PC-9 (cell line): ENCODE data around the gene LPAR6. TPM values are rescaled to one million over a fixed set of nuclear protein-coding genes. Genes with fewer than 3 reads are reported as not detected.
"Not testable (repeated sequence)": the region's sequence is repeated elsewhere in the genome, so short reads cannot be mapped to it uniquely, and the experiment has no call there.

ENCODE experiments used
- BruUV-seq: library from RNA; stranded (reverse); fragments of 400-500 nt; replicated peaks from 2 replicates; lab custom pipeline; 2021; lab: Mats Ljungman, UMichigan
- CTCF ChIA-PET: fragments of 300-600 bp; sonication (Branson Sonifier 250); formaldehyde crosslinking; loops from one replicate; lab custom pipeline; 2022; ENCODE audit warnings: antibody characterized with exemption; lab: Charles Lee
- POLR2A ChIA-PET: fragments of 300-600 bp; sonication (Branson Sonifier 250); formaldehyde crosslinking; loops from one replicate; lab custom pipeline; 2022; ENCODE audit warnings: antibody characterized with exemption; ENCODE audit not compliant: unreplicated experiment; lab: Charles Lee
- DNase-seq, 2 experiments: peaks; one replicate each; pipeline versions ENCODE4 v3.0.0 to v3.0.0-alpha.2; 2015 to 2022; ENCODE audit warnings: mixed read lengths in 1 of 2
- H2AFZ ChIP-seq: fragments of 200-600 bp; sonication (generic); 2 replicates; pipeline ENCODE4 v1.8.1; 2017; ENCODE audit warnings: antibody characterized with exemption
- H3F3A ChIP-seq: fragments of 200-600 bp; sonication (generic); 2 replicates; pipeline ENCODE4 v1.8.1; 2017; ENCODE audit warnings: antibody characterized with exemption, mild to moderate bottlenecking, low read depth; ENCODE audit not compliant: insufficient read depth
- H3K27ac ChIP-seq: fragments of 200-600 bp; sonication (generic); 2 replicates; pipeline ENCODE4 v1.6.1; 2016; ENCODE audit warnings: mixed run types
- H3K27me3 ChIP-seq: fragments of 200-600 bp; sonication (generic); 2 replicates; pipeline ENCODE4 v1.6.1; 2016; ENCODE audit warnings: low read depth, mixed run types; ENCODE audit not compliant: insufficient read depth
- H3K36me3 ChIP-seq: fragments of 200-600 bp; sonication (generic); 2 replicates; pipeline ENCODE4 v1.6.1; 2016; ENCODE audit warnings: low read depth, mixed run types
- H3K4me1 ChIP-seq: fragments of 200-600 bp; sonication (generic); replicated peaks from 2 replicates; pipeline ENCODE4 v1.6.1; 2016; ENCODE audit warnings: mixed run types; ENCODE audit not compliant: insufficient read depth
- H3K4me2 ChIP-seq: fragments of 200-600 bp; sonication (generic); 2 replicates; pipeline ENCODE4 v1.6.1; 2017; ENCODE audit warnings: mixed run types
- H3K4me3 ChIP-seq: fragments of 200-600 bp; sonication (generic); 2 replicates; pipeline ENCODE4 v1.6.1; 2016; ENCODE audit warnings: mixed run types
- H3K79me2 ChIP-seq: fragments of 200-600 bp; sonication (generic); 2 replicates; pipeline ENCODE4 v1.6.1; 2017; ENCODE audit warnings: low read depth, mixed run types
- H3K9me2 ChIP-seq: fragments of 200-600 bp; sonication (generic); 2 replicates; pipeline ENCODE4 v1.8.1; 2017; ENCODE audit warnings: mild to moderate bottlenecking; ENCODE audit not compliant: insufficient read depth
- H3K9me3 ChIP-seq: fragments of 200-600 bp; sonication (generic); 2 replicates; pipeline ENCODE4 v1.8.1; 2016; ENCODE audit warnings: low read depth; ENCODE audit not compliant: insufficient read depth
- H4K20me1 ChIP-seq: fragments of 200-600 bp; sonication (generic); 2 replicates; pipeline ENCODE4 v1.8.1; 2017; ENCODE audit not compliant: insufficient read depth
- EZH2 ChIP-seq: fragments of 200-600 bp; sonication (generic); IDR thresholded peaks from 2 replicates; pipeline ENCODE4 v1.8.0; 2017; ENCODE audit warnings: antibody characterized with exemption, low read depth
- intact Hi-C: fragments of 100-400 bp; cut with micrococcal nuclease; formaldehyde crosslinking; loops from one replicate; pipeline ENCODE4 v1.10.0; 2022; ENCODE audit not compliant: unreplicated experiment
- total RNA-seq: library from RNA; stranded (reverse); gene quantifications from 2 replicates; pipeline ENCODE4 v1.2.3, GENCODE V29; 2021
- TF ChIP-seq, protein P1 (sequence below): fragments of 200-600 bp; sonication (generic); conservative IDR thresholded peaks from 2 replicates; pipeline ENCODE4 v1.6.1; 2017; ENCODE audit warnings: mixed run types, antibody characterized with exemption, mild to moderate bottlenecking, moderate library complexity

LPAR6 gene
- total RNA-seq, 1 experiment from 2014 or later, result 2.7 TPM

DNA sequence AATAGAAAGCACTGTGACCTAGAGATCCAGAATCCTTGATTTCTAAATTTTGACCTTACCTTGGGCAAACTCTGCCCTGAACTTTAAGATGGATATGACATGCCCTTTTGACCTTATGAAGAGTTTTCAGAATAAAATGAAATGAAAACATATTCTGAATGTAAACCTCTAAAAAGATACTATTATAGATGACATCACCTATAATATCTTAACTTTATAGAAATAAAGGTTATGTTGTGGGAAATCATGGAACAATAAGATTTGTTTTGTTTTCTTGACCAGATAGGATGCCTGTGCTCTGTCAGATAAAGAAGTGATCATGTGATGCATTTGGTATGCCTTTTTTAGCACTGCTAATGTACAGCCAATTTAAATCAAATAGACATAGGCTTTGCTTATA, 13.1 kb upstream of the LPAR6 start:
- BruUV-seq, result no TSS peak
- intact Hi-C loops, result no loop called here

DNA sequence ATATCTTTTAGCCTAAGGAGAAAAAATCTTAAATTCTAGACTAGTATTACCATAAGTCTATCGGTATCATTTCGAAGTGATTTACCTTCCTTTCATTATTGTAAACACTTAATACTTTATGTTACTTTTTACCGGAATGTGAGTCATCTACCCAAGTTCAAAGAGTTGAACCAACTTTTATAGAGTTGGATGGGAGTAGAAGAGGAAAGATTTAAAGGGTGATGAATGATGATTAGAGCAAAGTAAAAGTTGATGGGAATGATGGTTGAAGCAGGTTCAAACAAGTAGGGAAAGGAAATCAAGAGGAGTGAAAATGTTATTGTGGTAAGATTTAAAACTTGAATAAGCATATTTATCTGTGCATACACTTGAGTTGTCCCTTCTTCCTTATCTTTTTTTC, 11.3 kb upstream of the LPAR6 start:
- intact Hi-C loops, result no loop called here
- no peaks in the 10 kb centered on the region for H3K4me1 ChIP-seq
- H3K36me3 ChIP-seq, result no peaks in the 10 kb centered on the region
- TF ChIP-seq, protein P1, sequence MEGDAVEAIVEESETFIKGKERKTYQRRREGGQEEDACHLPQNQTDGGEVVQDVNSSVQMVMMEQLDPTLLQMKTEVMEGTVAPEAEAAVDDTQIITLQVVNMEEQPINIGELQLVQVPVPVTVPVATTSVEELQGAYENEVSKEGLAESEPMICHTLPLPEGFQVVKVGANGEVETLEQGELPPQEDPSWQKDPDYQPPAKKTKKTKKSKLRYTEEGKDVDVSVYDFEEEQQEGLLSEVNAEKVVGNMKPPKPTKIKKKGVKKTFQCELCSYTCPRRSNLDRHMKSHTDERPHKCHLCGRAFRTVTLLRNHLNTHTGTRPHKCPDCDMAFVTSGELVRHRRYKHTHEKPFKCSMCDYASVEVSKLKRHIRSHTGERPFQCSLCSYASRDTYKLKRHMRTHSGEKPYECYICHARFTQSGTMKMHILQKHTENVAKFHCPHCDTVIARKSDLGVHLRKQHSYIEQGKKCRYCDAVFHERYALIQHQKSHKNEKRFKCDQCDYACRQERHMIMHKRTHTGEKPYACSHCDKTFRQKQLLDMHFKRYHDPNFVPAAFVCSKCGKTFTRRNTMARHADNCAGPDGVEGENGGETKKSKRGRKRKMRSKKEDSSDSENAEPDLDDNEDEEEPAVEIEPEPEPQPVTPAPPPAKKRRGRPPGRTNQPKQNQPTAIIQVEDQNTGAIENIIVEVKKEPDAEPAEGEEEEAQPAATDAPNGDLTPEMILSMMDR, result no peak
- no peak for TF ChIP-seq EZH2
- ChIA-PET CTCF (no interaction called here), POLR2A (no interaction called here)
- no peak overlapping the region for H3K4me3 ChIP-seq
- no peak overlapping the region for H3K4me2 ChIP-seq
- H3K9me3 ChIP-seq, result peaks cover 4% of the 10 kb centered on the region; the same call in 1 of the 2 replicates
- DNase-seq, result no peak
- peaks cover 6% of the 10 kb centered on the region; the same call in 1 of the 2 replicates for H3F3A ChIP-seq
- H3K9me2 ChIP-seq, result no peaks in the 10 kb centered on the region
- H3K79me2 ChIP-seq, result no peaks in the 10 kb centered on the region
- no peaks in the 10 kb centered on the region for H3K27me3 ChIP-seq
- no peak overlapping the region for H2AFZ ChIP-seq
- BruUV-seq, result no TSS peak
- H3K27ac ChIP-seq, result no peak overlapping the region
- H4K20me1 ChIP-seq, result no peaks in the 10 kb centered on the region

More for the DNA sequence above, 13.1 kb upstream of the LPAR6 start:
- no peak for DNase-seq
- Histone ChIP-seq H3F3A (peaks cover 6% of the 10 kb centered on the region; the same call in 1 of the 2 replicates), H2AFZ (no peak overlapping the region), H3K9me3 (no peaks in the 10 kb centered on the region), H3K4me3 (no peak overlapping the region), H4K20me1 (no peaks in the 10 kb centered on the region), H3K27me3 (no peaks in the 10 kb centered on the region), H3K79me2 (no peaks in the 10 kb centered on the region), H3K4me1 (no peaks in the 10 kb centered on the region), H3K27ac (no peak overlapping the region), H3K36me3 (no peaks in the 10 kb centered on the region), H3K4me2 (no peak overlapping the region), H3K9me2 (no peaks in the 10 kb centered on the region)
- TF ChIP-seq EZH2, result no peak
- TF ChIP-seq, protein P1, result no peak
- CTCF ChIA-PET, result no interaction called here
- POLR2A ChIA-PET, result no interaction called here

DNA sequence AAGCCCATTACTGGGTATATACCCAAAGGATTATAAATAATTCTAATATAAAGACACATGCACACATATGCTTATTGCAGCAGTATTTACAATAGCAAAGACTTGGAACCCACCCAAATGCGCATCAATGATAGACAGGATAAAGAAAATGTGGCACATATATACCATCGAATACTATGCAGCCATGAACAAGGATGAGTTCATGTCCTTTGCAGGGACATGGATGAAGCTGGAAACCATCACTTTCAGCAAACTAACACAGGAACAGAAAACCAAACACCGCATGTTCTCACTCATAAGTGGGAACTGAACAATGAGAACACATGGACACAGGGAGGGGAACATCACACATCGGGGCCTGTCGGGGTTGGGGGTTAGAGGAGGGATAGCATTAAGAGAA, 9.1 kb upstream of the LPAR6 start:
- H3K36me3 ChIP-seq, H3K27ac ChIP-seq, H3K4me2 ChIP-seq, H2AFZ ChIP-seq, BruUV-seq, H3F3A ChIP-seq, H3K9me3 ChIP-seq, H3K79me2 ChIP-seq, H3K4me1 ChIP-seq, CTCF ChIA-PET, H4K20me1 ChIP-seq, POLR2A ChIA-PET, H3K4me3 ChIP-seq, DNase-seq, H3K9me2 ChIP-seq, intact Hi-C loops, H3K27me3 ChIP-seq: not testable (repeated sequence)

DNA sequence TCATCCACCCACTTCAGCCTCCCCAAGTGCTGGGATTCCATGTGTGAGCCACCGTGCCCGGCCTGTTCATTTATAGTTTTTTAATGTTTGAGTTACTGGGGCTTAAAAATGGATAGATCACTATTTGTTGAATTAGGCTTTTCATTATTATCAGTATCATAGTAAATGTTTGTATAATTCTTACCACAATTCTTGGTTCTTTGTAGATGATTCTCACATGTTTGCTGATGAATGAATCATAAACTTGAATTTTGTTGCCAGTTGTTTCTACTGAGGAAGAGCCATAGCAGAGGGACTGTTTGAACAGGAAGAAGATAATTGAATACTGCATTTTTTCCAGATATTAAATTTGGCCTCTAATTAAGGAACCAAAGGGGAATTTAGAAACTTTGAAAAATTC, 2.6 kb upstream of the LPAR6 start:
- no peak overlapping the region for H3K27ac ChIP-seq
- no peak for DNase-seq
- H3K36me3 ChIP-seq, result no peaks in the 10 kb centered on the region
- CTCF ChIA-PET, result no interaction called here
- no peak for TF ChIP-seq EZH2
- TF ChIP-seq, protein P1, result no peak
- H3K79me2 ChIP-seq, result no peaks in the 10 kb centered on the region
- H3K27me3 ChIP-seq, result no peaks in the 10 kb centered on the region
- no peaks in the 10 kb centered on the region for H3K4me1 ChIP-seq
- POLR2A ChIA-PET, result no interaction called here
- H3K4me3 ChIP-seq, result no peak overlapping the region
- H3K9me3 ChIP-seq, result peaks cover 2% of the 10 kb centered on the region; the same call in 1 of the 2 replicates
- H3K4me2 ChIP-seq, result no peak overlapping the region
- no peaks in the 10 kb centered on the region for H3K9me2 ChIP-seq
- intact Hi-C loops, result no loop called here
- H2AFZ ChIP-seq, result no peak overlapping the region
- no peaks in the 10 kb centered on the region for H3F3A ChIP-seq
- H4K20me1 ChIP-seq, result no peaks in the 10 kb centered on the region
- no TSS peak for BruUV-seq
